Measurements from ENCODE around the gene MAN2A1. TPM values are rescaled to one million over a fixed set of nuclear protein-coding genes. Genes with fewer than 3 reads are reported as not detected.
A peak's percentile ranks its signal among the peaks of the same experiment; 100 is the strongest.
"Not testable (repeated sequence)": the region's sequence is repeated elsewhere in the genome, so short reads cannot be mapped to it uniquely, and the experiment has no call there.

The MAN2A1 gene
- total RNA-seq, 6 experiments from 2014 or later: 48.1 to 68.8 (median 61.9) TPM

DNA sequence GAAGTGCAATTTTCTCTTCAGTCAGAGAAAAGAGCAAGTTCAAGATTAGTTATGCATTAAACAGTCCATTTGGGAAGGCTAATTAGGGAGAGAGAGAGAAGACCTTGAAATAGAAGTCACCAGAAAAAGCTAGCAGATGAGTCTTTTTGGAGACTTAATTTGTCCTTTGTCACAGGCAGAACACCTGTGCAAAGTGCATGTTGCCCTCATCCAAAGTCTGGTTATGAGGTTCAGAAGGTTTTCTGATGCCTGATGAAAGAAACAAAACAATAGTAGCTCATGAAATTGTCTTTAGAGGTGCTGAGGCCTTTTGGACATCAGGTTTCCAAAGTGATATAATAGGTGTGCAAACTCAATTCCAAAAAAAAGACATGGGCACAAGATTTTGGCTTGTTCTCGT lies 199.3 kb downstream of the MAN2A1 start:
- intact Hi-C loops (cut with DNase I): no loop called here
- no peaks in the 10 kb centered on the region for H3K4me1 ChIP-seq
- TF ChIP-seq POLR2A (IDR thresholded peaks at IDR 0.05) (no peak), CTCF (IDR thresholded peaks at IDR 0.05) (no peak)
- no peak for DNase-seq
- H3K36me3 ChIP-seq: no peaks in the 10 kb centered on the region
- no peak overlapping the region for H3K4me3 ChIP-seq
- no peak overlapping the region for H3K27ac ChIP-seq
- ATAC-seq: no peak
- H3K27me3 ChIP-seq: no peaks in the 10 kb centered on the region
- 100% methylated on average over 1 of the region's 1 CpG for WGBS (ENCODE audit: insufficient coverage, low coverage, low lambda C conversion rate, missing lambda C conversion rate)
- no peaks in the 10 kb centered on the region for H3K9me3 ChIP-seq

DNA sequence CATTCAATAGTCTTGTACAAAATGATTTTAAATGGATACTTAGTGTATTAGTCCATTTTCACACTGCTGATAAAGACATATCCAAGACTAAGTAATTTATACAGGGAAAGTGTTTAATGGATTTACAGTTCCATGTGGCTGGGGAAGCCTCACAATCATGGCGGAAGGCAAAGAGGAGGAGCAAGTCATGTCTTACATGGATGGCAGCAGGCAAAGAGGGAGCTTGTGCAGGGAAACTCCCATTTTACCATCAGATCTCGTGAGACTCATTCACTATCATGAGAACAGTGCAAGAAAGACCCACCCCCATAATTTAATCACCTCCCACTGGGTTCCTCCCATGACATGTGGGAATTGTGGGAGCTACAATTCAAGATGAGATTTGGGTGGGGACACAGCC lies 203.5 kb downstream of the MAN2A1 start:
- H3K9me3 ChIP-seq; DNase-seq; H3K36me3 ChIP-seq; H3K27ac ChIP-seq; H3K4me1 ChIP-seq; intact Hi-C loops (cut with DNase I); H3K27me3 ChIP-seq; H3K4me3 ChIP-seq; ATAC-seq: not testable (repeated sequence)
- WGBS (ENCODE audit: insufficient coverage, low coverage, low lambda C conversion rate, missing lambda C conversion rate): 79% methylated on average over 2 of the region's 2 CpGs

- Histone ChIP-seq H3K9me3 (no peaks in the 10 kb centered on the region), H3K4me3 (no peak overlapping the region), H3K36me3 (no peaks in the 10 kb centered on the region), H3K4me1 (peaks cover 0 to 29% (median 12%) of the 10 kb centered on the region in 4 donors), H3K27ac (no peak overlapping the region), H3K27me3 (no peaks in the 10 kb centered on the region)
- WGBS (ENCODE audit: insufficient coverage, low coverage, low lambda C conversion rate, missing lambda C conversion rate): 82% methylated on average over 9 of the region's 9 CpGs
- intact Hi-C loops (cut with DNase I): no loop called here
- ATAC-seq (no peak), DNase-seq (no peak)
- TF ChIP-seq POLR2A (IDR thresholded peaks at IDR 0.05) (no peak), CTCF (IDR thresholded peaks at IDR 0.05) (no peak)
Observed at GRCh38 chr5:109898269-109899162, 208.8 kb downstream of the MAN2A1 start.

DNA sequence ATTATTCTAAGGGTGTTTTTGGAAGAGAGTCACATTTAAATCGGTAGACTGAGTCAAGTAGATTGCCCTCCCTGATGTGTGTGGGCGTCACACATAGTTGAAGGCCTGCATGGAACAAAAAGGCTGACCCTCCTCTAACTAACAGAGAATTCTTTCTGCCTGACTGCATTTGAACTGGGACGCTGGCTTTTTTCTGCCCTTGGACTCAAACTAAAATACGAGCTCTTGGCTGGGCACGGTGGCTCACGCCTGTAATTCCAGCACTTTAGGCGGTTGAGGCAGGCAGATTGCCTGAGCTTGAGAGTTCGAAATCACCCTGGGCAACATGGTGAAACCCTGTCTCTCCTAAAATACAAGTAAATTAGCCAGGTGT lies 209.4 kb downstream of the MAN2A1 start:
- DNase-seq (no peak), ATAC-seq (no peak)
- Histone ChIP-seq H3K4me3 (no peak overlapping the region), H3K4me1 (peaks cover 0 to 29% (median 12%) of the 10 kb centered on the region in 4 donors), H3K9me3 (no peaks in the 10 kb centered on the region), H3K27me3 (no peaks in the 10 kb centered on the region), H3K27ac (no peak overlapping the region), H3K36me3 (no peaks in the 10 kb centered on the region)
- intact Hi-C loops (cut with DNase I): no loop called here
- TF ChIP-seq POLR2A (IDR thresholded peaks at IDR 0.05): no peak
- no peak for TF ChIP-seq CTCF (IDR thresholded peaks at IDR 0.05)
- 88% methylated on average over 4 of the region's 8 CpGs for WGBS (ENCODE audit: insufficient coverage, low coverage, low lambda C conversion rate, missing lambda C conversion rate)

- H3K4me1 ChIP-seq: peaks cover 0 to 29% (median 12%) of the 10 kb centered on the region in 4 donors
- ATAC-seq (peak in 3 of 4 donors; percentile 16 to 42 (median 36)), DNase-seq (no peak)
- no peaks in the 10 kb centered on the region for H3K9me3 ChIP-seq
- TF ChIP-seq CTCF (IDR thresholded peaks at IDR 0.05): no peak
- no peak for TF ChIP-seq POLR2A (IDR thresholded peaks at IDR 0.05)
- H3K27ac ChIP-seq: peak overlapping the region; percentile 55 to 91 (median 83)
- H3K4me3 ChIP-seq: no peak overlapping the region
- intact Hi-C loops (cut with DNase I): no loop called here
- no peaks in the 10 kb centered on the region for H3K36me3 ChIP-seq
- 67% methylated on average over 3 of the region's 3 CpGs for WGBS (ENCODE audit: insufficient coverage, low coverage, low lambda C conversion rate, missing lambda C conversion rate)
- H3K27me3 ChIP-seq: no peaks in the 10 kb centered on the region
Observed at GRCh38 chr5:109900461-109900860, 210.7 kb downstream of the MAN2A1 start.

Measured in right lobe of liver (tissue), 6 donors.